Body of pancreas (tissue), 4 donors: ENCODE results near the gene SH3BP1.

Source experiments
- CTCF ChIP-seq, 7 experiments: fragments of 450-650 bp in 4 of 7; fragments of 200-600 bp in 3 of 7; sonication (generic) in 3 of 7; IDR thresholded peaks; one replicate each; pipeline ENCODE4 v1.5.1; 2016 to 2019; ENCODE audit warnings: antibody characterized with exemption in 7 of 7
- POLR2A ChIP-seq, 3 donors: fragments of 450-650 bp; IDR thresholded peaks; one replicate each; pipeline ENCODE4 v1.6.1; 2016; ENCODE audit warnings: antibody characterized with exemption in 3 of 3, mild to moderate bottlenecking in 2 of 3

GRCh38 chr22:37633089-37633624, 6.3 kb upstream of the SH3BP1 start:
- TF ChIP-seq POLR2A (IDR thresholded peaks at IDR 0.05): no peak
- no peak for TF ChIP-seq CTCF (IDR thresholded peaks at IDR 0.05)
